Measurements from ENCODE around the gene FZD4.

The FZD4 gene

GRCh38 chr11:86906198-86906597 is 49.0 kb downstream of the FZD4 start:
- DNase-seq = no peak

- DNase-seq = no peak
These were observed 49.9 kb downstream of the FZD4 start for GRCh38 chr11:86905252-86905651.

- DNase-seq = no peak
These were observed 51.2 kb downstream of the FZD4 start for GRCh38 chr11:86904001-86904400.

- no peak for DNase-seq
These were observed 52.9 kb downstream of the FZD4 start for GRCh38 chr11:86902345-86902744.

- no peak for DNase-seq
These were observed 53.6 kb downstream of the FZD4 start for GRCh38 chr11:86901599-86901998.

- no peak for DNase-seq
These were observed 55.0 kb downstream of the FZD4 start for GRCh38 chr11:86900162-86900561.

GRCh38 chr11:86898689-86899088 is 56.5 kb downstream of the FZD4 start:
- DNase-seq = no peak

GRCh38 chr11:86896441-86896841 is 58.8 kb downstream of the FZD4 start:
- no peak for DNase-seq
